ENCODE measurements around the gene SLC7A11.

Gene SLC7A11

GRCh38 chr4:138242076-138242833 lies at the start of gene SLC7A11:
SLC7A11 (minus strand) TSS chr4:138242349; CDS start chr4:138242069, 280 bp downstream.
- peak; percentile 32 to 53 for DNase-seq

- DNase-seq: no peak
Measured at GRCh38 chr4:138291431-138291830, 49.3 kb upstream of the SLC7A11 start.

DNA sequence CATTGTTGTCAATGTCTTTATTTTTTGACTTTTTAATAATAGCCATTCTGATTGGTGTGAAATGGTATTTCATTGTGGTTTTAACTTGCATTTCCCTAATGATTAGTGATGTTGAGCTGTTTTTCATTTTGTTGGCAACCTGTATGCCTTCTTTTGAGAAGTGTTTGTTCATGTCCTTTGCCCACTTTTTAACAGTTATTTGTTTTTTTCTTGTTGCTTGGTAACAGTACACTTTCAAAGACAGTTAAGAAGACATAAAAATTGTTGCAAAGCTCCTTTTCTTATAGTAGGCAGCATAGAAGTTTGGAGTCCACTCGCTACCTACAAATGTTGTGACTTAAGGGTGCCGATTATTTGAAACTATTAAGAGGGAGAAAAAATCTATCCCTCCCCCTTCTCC lies 48.7 kb upstream of the SLC7A11 start:
- no peak for DNase-seq

DNA sequence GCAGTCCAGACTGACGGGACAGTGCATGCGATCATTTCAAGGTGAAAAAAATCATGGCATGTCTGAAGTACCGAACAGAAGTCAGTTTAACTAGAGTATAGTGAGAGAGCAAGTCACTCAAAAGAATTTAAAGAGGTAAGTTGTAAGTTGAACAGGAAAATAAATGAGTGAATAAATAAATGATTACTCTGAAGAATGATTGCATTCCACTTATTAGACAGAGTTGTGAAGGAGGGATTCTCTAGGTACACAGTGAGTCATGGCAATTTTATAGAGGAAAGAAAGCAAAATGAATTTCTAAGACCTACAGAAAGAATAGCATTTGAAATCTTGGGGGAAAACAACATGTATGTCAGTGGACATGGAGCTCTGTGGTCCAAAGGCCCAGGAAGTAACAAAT lies 37.1 kb upstream of the SLC7A11 start:
- no peak for DNase-seq

DNA sequence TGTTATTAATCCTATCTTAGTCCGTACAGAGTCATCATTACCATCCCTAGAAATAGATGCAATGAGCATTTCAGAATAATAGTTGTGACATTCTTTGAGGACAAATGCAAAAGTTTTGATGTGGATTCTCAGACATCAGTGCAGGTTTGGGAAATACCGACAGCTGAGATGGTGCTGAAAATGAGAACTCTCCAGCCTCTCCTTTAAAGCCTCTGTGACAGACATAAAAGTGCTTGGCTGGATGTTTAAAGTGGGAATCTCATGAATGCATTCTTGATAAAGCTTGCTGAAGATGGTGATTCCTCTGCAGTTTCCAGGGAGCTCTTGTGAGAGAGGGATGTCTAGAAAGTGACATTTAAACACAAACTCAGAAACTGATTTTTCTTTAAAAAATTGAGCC lies 35.0 kb upstream of the SLC7A11 start:
- DNase-seq: no peak

DNA sequence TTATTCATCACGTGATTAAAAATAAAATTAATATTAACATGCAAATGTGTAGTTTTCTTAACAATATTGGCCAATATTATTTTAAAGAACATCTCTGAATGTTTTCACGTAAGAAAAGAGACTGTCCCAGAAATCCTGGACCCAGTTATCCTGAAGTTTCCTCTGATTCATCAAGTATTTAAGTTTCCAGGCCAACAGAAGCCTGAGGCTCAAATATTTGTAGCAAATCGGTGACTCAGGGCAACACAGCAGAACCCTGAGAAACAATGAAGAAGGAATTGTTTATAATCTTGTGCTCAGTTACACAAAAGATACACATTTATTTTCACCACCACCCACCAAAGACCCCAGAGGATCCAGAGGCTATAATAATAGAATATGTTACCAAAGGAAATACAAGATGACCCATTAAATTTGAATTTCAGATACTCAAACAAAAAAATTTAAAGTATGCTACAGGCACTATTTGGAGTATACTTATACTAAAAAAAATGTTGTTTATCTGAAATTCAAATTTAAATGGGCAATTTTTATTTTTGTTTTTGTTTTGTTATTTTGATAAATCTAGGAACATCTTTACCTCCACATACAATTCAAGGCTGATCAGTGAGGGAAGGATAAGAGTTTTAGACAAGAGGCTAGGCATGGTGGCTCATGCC lies 33.9 kb upstream of the SLC7A11 start:
- DNase-seq: no peak

GRCh38 chr4:138275216-138275615 lies 33.1 kb upstream of the SLC7A11 start:
- no peak for DNase-seq

- no peak for DNase-seq
Measured at GRCh38 chr4:138269175-138269574, 27.0 kb upstream of the SLC7A11 start.

GRCh38 chr4:138267835-138268234 lies 25.7 kb upstream of the SLC7A11 start:
- DNase-seq: no peak

GRCh38 chr4:138266948-138267347 lies 24.8 kb upstream of the SLC7A11 start:
- DNase-seq: no peak

GRCh38 chr4:138263247-138263816 lies 21.2 kb upstream of the SLC7A11 start:
- DNase-seq: no peak

- no peak for DNase-seq
Measured at GRCh38 chr4:138262469-138262868, 20.3 kb upstream of the SLC7A11 start.

DNA sequence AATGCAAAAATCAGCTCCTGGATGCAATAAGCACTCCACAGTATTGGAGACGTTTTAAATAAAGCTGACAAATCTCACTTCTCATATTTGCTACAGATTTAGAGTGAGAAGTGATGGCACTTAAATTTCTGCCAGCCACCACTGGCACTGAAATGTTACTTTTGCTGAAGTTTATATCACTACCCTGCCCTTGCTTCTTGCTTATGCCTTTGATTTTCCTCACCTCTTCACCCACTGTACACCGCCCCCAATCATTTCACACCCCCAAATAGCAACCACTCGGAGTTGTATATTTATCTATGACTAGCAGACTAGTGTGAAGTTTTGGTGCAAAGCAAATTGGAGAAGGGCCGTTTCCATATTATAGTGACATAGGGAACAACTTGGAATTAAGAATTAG lies 19.9 kb upstream of the SLC7A11 start:
- no peak for DNase-seq

GRCh38 chr4:138259824-138260223 lies 17.7 kb upstream of the SLC7A11 start:
- no peak for DNase-seq

DNA sequence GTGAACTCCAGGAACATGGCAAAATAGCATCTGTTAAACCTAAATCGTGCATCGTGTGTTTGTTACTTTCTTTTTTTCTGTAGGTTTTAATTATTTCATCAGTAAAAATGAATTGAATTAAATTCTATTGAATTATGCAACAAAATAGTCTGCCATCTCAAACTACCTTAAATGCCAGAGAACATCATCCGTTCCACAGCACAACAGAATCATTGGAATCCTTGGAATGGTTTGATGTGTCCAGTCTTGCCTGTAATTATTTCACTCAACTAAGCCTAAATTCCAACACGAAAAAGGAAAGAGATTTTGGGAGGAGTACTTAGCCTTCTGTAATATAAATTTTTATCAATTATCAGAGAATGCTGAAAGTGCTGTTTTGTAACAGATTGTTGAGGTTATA lies 17.1 kb upstream of the SLC7A11 start:
- DNase-seq: no peak

GRCh38 chr4:138256608-138257007 lies 14.5 kb upstream of the SLC7A11 start:
- no peak for DNase-seq

- DNase-seq: no peak
Measured at GRCh38 chr4:138255917-138256597, 13.9 kb upstream of the SLC7A11 start.

DNA sequence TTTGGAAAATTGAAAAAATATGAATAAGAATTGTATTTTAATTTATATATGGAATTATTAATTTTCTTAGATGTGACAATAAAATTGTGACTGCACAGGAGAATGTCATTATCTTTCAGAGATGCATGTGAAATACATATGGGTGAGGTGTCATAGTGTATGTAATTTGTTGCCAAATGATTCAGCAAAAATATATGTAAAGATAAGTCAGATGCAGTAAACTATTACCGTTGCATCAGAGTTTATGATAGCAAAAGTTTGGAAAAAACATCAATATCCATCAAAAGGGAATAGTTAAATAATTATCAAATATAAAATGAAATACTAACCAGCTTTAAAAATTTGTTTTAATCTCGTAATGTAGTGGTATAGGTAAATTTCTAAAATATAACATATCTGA lies 10.4 kb upstream of the SLC7A11 start:
- DNase-seq: no peak

DNA sequence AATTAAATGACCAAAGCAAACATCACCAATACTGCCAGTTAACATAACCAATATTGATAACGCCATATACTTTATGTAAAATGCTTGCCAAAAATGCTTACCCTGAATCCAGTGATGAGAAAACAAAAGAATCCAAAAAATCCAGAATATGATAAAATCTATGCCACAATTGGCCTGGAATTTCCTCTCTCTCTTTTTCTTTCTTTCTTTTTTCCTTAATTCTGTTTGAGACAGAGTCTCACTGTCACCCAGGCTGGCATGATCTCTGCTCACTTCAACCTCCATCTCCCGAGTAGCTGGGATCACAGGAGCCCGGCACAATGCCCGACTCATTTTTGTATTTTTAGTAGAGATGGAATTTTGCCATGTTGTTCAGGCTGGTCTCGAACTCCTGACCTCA lies 9.8 kb upstream of the SLC7A11 start:
- DNase-seq: no peak

GRCh38 chr4:138249132-138249531 lies 7.0 kb upstream of the SLC7A11 start:
- no peak for DNase-seq

- DNase-seq: no peak
Measured at GRCh38 chr4:138248058-138248457, 5.9 kb upstream of the SLC7A11 start.

GRCh38 chr4:138247643-138248042 lies 5.5 kb upstream of the SLC7A11 start:
- DNase-seq: no peak

DNA sequence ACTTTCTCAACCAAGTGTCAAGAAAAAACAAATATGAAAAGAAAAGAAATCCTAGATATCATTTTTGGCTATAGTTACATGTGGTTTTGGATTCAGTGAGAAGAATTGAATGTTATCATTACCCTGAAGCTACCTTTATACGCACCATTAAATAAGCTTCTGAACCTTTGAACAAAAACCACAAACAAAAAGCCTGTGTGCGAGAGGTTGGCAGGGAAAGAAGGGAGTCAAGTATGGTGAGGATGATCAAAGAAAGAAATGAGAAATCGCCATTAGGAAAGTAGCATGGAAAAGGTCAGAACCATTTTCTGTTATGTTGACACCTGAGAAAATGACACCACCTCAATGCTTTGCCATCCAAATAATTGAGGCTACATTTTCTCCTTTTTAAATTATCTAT lies 1.2 kb upstream of the SLC7A11 start:
- no peak for DNase-seq

GRCh38 chr4:138242834-138243156 lies 646 bp upstream of the SLC7A11 start:
- no peak for DNase-seq

Measured in activated T-cell treated with anti-CD3 and anti-CD28 coated beads, Interleukin-2, amount 50 U/mL, for 48 hours (primary cell).